ENCODE measurements around the gene XPO5. TPM values are rescaled to one million over a fixed set of nuclear protein-coding genes. Genes with fewer than 3 reads are reported as not detected.

The XPO5 gene
- total RNA-seq, 1 donor from 2014 or later = 53.0 TPM

GRCh38 chr6:43493833-43494232 is 82.0 kb downstream of the XPO5 start:
- H3K27me3 Mint-ChIP-seq (ENCODE audit: low read depth, unreplicated experiment) = no peaks in the 10 kb centered on the region
- FAIRE-seq = no peak

GRCh38 chr6:43493230-43493629 is 82.6 kb downstream of the XPO5 start:
- Histone ChIP-seq H3K79me2 (ENCODE audit: insufficient read depth, low read length) (peaks cover 44% of the 10 kb centered on the region), H3K9ac (ENCODE audit: low read length) (no peak overlapping the region), H3K9me3 (ENCODE audit: insufficient read depth, low read depth, low read length) (no peaks in the 10 kb centered on the region), H3K27me3 (ENCODE audit: insufficient read depth, low read length) (no peaks in the 10 kb centered on the region), H3K4me2 (ENCODE audit: low read length) (peak overlapping the region; percentile 79), H4K20me1 (ENCODE audit: insufficient read depth, low read length) (peaks cover 67% of the 10 kb centered on the region), H3K4me3 (ENCODE audit: insufficient read depth, low read depth, low read length) (no peak overlapping the region), H2AFZ (ENCODE audit: low read depth, low read length) (no peak overlapping the region), H3K27ac (ENCODE audit: low read depth, low read length) (no peak overlapping the region), H3K4me1 (ENCODE audit: insufficient read depth, low read length) (peaks cover 45% of the 10 kb centered on the region), H3K36me3 (ENCODE audit: insufficient read depth, low read length) (no peaks in the 10 kb centered on the region)
- no peak for FAIRE-seq
- TF ChIP-seq EZH2 (IDR thresholded peaks at IDR 0.05; ENCODE audit: insufficient read depth, low read length) = no peak
- TF ChIP-seq CTCF (IDR thresholded peaks at IDR 0.05; ENCODE audit: insufficient read depth, low read depth, low read length) = no peak
- no peaks in the 10 kb centered on the region for H3K9me3 Mint-ChIP-seq (ENCODE audit: unreplicated experiment)
- no peaks in the 10 kb centered on the region for H3K27me3 Mint-ChIP-seq (ENCODE audit: low read depth, unreplicated experiment)
- peaks cover 3% of the 10 kb centered on the region for H3K36me3 Mint-ChIP-seq (ENCODE audit: low read depth, unreplicated experiment)
- peaks cover 33% of the 10 kb centered on the region for H3K4me1 Mint-ChIP-seq (ENCODE audit: low read depth, unreplicated experiment)
- no peak overlapping the region for H3K4me3 Mint-ChIP-seq (ENCODE audit: unreplicated experiment)
- H3K27ac Mint-ChIP-seq (ENCODE audit: unreplicated experiment) = no peak overlapping the region
- no peak for DNase-seq (ENCODE audit: low read depth)

More at GRCh38 chr6:43493833-43494232, 82.0 kb downstream of the XPO5 start:
- DNase-seq (ENCODE audit: low read depth) = no peak
- Mint-ChIP-seq H3K27ac (ENCODE audit: unreplicated experiment) (no peak overlapping the region), H3K9me3 (ENCODE audit: unreplicated experiment) (no peaks in the 10 kb centered on the region), H3K4me1 (ENCODE audit: low read depth, unreplicated experiment) (peaks cover 28% of the 10 kb centered on the region), H3K36me3 (ENCODE audit: low read depth, unreplicated experiment) (peaks cover 5% of the 10 kb centered on the region), H3K4me3 (ENCODE audit: unreplicated experiment) (no peak overlapping the region)
- no peak for TF ChIP-seq EZH2 (IDR thresholded peaks at IDR 0.05; ENCODE audit: insufficient read depth, low read length)
- no peak for TF ChIP-seq CTCF (IDR thresholded peaks at IDR 0.05; ENCODE audit: insufficient read depth, low read depth, low read length)
- Histone ChIP-seq H3K4me1 (ENCODE audit: insufficient read depth, low read length) (peaks cover 41% of the 10 kb centered on the region), H3K36me3 (ENCODE audit: insufficient read depth, low read length) (no peaks in the 10 kb centered on the region), H3K79me2 (ENCODE audit: insufficient read depth, low read length) (peaks cover 41% of the 10 kb centered on the region), H3K27ac (ENCODE audit: low read depth, low read length) (no peak overlapping the region), H3K9ac (ENCODE audit: low read length) (no peak overlapping the region), H3K4me2 (ENCODE audit: low read length) (no peak overlapping the region), H4K20me1 (ENCODE audit: insufficient read depth, low read length) (peaks cover 72% of the 10 kb centered on the region), H2AFZ (ENCODE audit: low read depth, low read length) (no peak overlapping the region), H3K9me3 (ENCODE audit: insufficient read depth, low read depth, low read length) (no peaks in the 10 kb centered on the region), H3K27me3 (ENCODE audit: insufficient read depth, low read length) (no peaks in the 10 kb centered on the region), H3K4me3 (ENCODE audit: insufficient read depth, low read depth, low read length) (no peak overlapping the region)

- TF ChIP-seq EZH2 (IDR thresholded peaks at IDR 0.05; ENCODE audit: insufficient read depth, low read length) (no peak), CTCF (IDR thresholded peaks at IDR 0.05; ENCODE audit: insufficient read depth, low read depth, low read length) (no peak)
- FAIRE-seq (no peak), DNase-seq (ENCODE audit: low read depth) (peak; percentile 52)
- Mint-ChIP-seq H3K4me3 (ENCODE audit: unreplicated experiment) (no peak overlapping the region), H3K4me1 (ENCODE audit: low read depth, unreplicated experiment) (peaks cover 30% of the 10 kb centered on the region), H3K27ac (ENCODE audit: unreplicated experiment) (no peak overlapping the region), H3K9me3 (ENCODE audit: unreplicated experiment) (no peaks in the 10 kb centered on the region), H3K27me3 (ENCODE audit: low read depth, unreplicated experiment) (no peaks in the 10 kb centered on the region), H3K36me3 (ENCODE audit: low read depth, unreplicated experiment) (peaks cover 2% of the 10 kb centered on the region)
- Histone ChIP-seq H3K9ac (ENCODE audit: low read length) (no peak overlapping the region), H3K27me3 (ENCODE audit: insufficient read depth, low read length) (no peaks in the 10 kb centered on the region), H3K79me2 (ENCODE audit: insufficient read depth, low read length) (peaks cover 44% of the 10 kb centered on the region), H2AFZ (ENCODE audit: low read depth, low read length) (no peak overlapping the region), H3K4me3 (ENCODE audit: insufficient read depth, low read depth, low read length) (no peak overlapping the region), H3K36me3 (ENCODE audit: insufficient read depth, low read length) (no peaks in the 10 kb centered on the region), H3K9me3 (ENCODE audit: insufficient read depth, low read depth, low read length) (no peaks in the 10 kb centered on the region), H3K27ac (ENCODE audit: low read depth, low read length) (no peak overlapping the region), H3K4me2 (ENCODE audit: low read length) (peak overlapping the region; percentile 79), H3K4me1 (ENCODE audit: insufficient read depth, low read length) (peaks cover 45% of the 10 kb centered on the region), H4K20me1 (ENCODE audit: insufficient read depth, low read length) (peaks cover 61% of the 10 kb centered on the region)
Measured at GRCh38 chr6:43492673-43493072, 83.2 kb downstream of the XPO5 start.
